CD4-positive, alpha-beta T cell (primary cell): ENCODE data around the gene MREG. TPM values are rescaled to one million over a fixed set of nuclear protein-coding genes. Genes with fewer than 3 reads are reported as not detected.

ENCODE experiments used
- ATAC-seq: fragments of 200-7000 bp; cut with Tn5 transposase; one replicate; pipeline ENCODE4 v1.10.0; 2022; ENCODE audit warnings: mild to moderate bottlenecking; ENCODE audit not compliant: poor library complexity
- CTCF ChIA-PET: fragments of 350-600 bp; sonication (Branson Sonifier 250); formaldehyde crosslinking; loops from one replicate; lab custom pipeline; 2021; ENCODE audit warnings: antibody characterized with exemption, inconsistent platforms; lab: Charles Lee
- POLR2A ChIA-PET: fragments of 350-600 bp; sonication (Branson Sonifier 250); formaldehyde crosslinking; loops from one replicate; lab custom pipeline; 2021; ENCODE audit warnings: antibody characterized with exemption, inconsistent platforms; lab: Charles Lee
- DNase-seq, 14 experiments: peaks; one replicate each; pipeline ENCODE4 v3.0.0-alpha.2; 2013 to 2020; ENCODE audit warnings: mixed read lengths in 2 of 14
- H3K27ac ChIP-seq, 2 donors: one replicate each; pipeline versions ENCODE4 v1.5.1 to v1.7.0; 2013; ENCODE audit warnings: low read length in 2 of 2, low read depth in 1 of 2, mild to moderate bottlenecking in 1 of 2
- H3K27me3 ChIP-seq, 2 experiments: 1 replicate in 1 of 2; 2 replicates in 1 of 2; pipeline versions ENCODE4 v1.6.1 to v1.7.0; 2013; ENCODE audit warnings: low read length in 2 of 2, control low read depth in 1 of 2, mild to moderate bottlenecking in 1 of 2, moderate library complexity in 1 of 2; ENCODE audit not compliant: insufficient read depth in 2 of 2, control insufficient read depth in 1 of 2
- H3K36me3 ChIP-seq: one replicate; pipeline ENCODE4 v1.6.1; 2013; ENCODE audit warnings: low read length, control low read depth; ENCODE audit not compliant: insufficient read depth
- H3K4me1 ChIP-seq: one replicate; pipeline ENCODE4 v1.6.1; 2013; ENCODE audit warnings: low read length, control low read depth; ENCODE audit not compliant: insufficient read depth
- H3K4me3 ChIP-seq: one replicate; pipeline ENCODE4 v1.5.1; 2013; ENCODE audit warnings: mild to moderate bottlenecking, low read length, moderate library complexity
- H3K9me3 ChIP-seq, 2 experiments: 1 replicate in 1 of 2; 2 replicates in 1 of 2; pipeline versions ENCODE4 v1.6.1 to v1.7.0; 2013; ENCODE audit warnings: low read length in 2 of 2, mild to moderate bottlenecking in 2 of 2, control low read depth in 1 of 2, moderate library complexity in 1 of 2; ENCODE audit not compliant: control insufficient read depth in 1 of 2, insufficient read depth in 1 of 2
- H3K27ac Mint-ChIP-seq: one replicate; pipeline ENCODE4 v1.8.0; 2020; ENCODE audit warnings: mixed read lengths
- H3K27me3 Mint-ChIP-seq: one replicate; pipeline ENCODE4 v1.8.0; 2021; ENCODE audit warnings: mixed read lengths
- H3K36me3 Mint-ChIP-seq: one replicate; pipeline ENCODE4 v1.8.0; 2021; ENCODE audit warnings: low read depth, mixed read lengths
- H3K4me1 Mint-ChIP-seq: one replicate; pipeline ENCODE4 v1.8.0; 2021; ENCODE audit warnings: low read depth, mixed read lengths
- H3K4me3 Mint-ChIP-seq: one replicate; pipeline ENCODE4 v1.8.0; 2020; ENCODE audit warnings: mild to moderate bottlenecking, mixed read lengths
- H3K9me3 Mint-ChIP-seq: one replicate; pipeline ENCODE4 v1.8.0; 2020; ENCODE audit warnings: mixed read lengths
- intact Hi-C, 2 experiments: fragments of 100-400 bp; cut with DNase I in 1 of 2; cut with micrococcal nuclease in 1 of 2; formaldehyde crosslinking; loops; one replicate each; pipeline versions ENCODE4 v1.15.1 to v1.9.0; 2023 to 2025; cut with DNase I, micrococcal nuclease
- total RNA-seq, 174 experiments: library from RNA in 2 of 174; stranded (reverse) in 2 of 174; gene quantifications; one replicate each; pipeline ENCODE4 v1.2.3 and lab custom pipeline; 2021 to 2026
- TF ChIP-seq, protein P1 (sequence below): fragments of 200-600 bp; IDR thresholded peaks from one replicate; pipeline ENCODE4 v1.8.0; 2022; ENCODE audit warnings: antibody characterized with exemption, mild to moderate bottlenecking

The MREG gene
- total RNA-seq, 2 experiments from 2014 or later: 1.8 to 2.8 TPM

DNA sequence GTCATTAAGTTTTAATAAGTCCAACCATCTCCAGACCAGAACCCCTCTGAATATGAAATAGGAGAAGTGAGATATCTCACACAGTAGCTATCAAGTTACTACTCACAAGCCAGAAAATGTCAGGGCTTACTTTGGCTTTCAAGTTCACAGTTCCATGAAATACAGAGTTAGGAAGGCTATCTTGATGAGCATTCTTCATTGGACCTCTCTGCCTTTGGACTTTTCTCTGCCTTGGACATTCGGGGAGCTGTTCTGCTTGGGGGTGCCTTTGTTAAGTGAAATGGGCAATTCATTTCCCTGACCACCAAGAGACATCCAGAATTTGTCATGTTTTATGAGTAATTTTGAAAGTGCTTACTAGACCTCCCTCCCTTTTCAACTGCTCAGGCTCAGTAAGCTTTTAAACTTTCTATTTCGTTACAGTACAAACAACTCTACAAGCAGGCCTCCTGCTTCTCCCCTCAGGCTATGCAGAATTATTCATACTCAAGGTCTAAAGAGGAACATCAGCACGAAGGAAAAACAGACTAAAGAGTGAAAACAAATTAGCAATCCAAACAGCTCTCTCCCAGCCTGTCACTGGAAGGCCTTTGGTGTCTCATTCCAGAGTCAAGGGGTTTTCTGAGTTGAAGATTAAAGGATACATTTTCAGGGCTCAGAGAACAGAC is 95.3 kb downstream of the MREG start:
- no peak for ATAC-seq
- CTCF ChIA-PET: no interaction called here
- TF ChIP-seq, protein P1, sequence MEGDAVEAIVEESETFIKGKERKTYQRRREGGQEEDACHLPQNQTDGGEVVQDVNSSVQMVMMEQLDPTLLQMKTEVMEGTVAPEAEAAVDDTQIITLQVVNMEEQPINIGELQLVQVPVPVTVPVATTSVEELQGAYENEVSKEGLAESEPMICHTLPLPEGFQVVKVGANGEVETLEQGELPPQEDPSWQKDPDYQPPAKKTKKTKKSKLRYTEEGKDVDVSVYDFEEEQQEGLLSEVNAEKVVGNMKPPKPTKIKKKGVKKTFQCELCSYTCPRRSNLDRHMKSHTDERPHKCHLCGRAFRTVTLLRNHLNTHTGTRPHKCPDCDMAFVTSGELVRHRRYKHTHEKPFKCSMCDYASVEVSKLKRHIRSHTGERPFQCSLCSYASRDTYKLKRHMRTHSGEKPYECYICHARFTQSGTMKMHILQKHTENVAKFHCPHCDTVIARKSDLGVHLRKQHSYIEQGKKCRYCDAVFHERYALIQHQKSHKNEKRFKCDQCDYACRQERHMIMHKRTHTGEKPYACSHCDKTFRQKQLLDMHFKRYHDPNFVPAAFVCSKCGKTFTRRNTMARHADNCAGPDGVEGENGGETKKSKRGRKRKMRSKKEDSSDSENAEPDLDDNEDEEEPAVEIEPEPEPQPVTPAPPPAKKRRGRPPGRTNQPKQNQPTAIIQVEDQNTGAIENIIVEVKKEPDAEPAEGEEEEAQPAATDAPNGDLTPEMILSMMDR: no peak

DNA sequence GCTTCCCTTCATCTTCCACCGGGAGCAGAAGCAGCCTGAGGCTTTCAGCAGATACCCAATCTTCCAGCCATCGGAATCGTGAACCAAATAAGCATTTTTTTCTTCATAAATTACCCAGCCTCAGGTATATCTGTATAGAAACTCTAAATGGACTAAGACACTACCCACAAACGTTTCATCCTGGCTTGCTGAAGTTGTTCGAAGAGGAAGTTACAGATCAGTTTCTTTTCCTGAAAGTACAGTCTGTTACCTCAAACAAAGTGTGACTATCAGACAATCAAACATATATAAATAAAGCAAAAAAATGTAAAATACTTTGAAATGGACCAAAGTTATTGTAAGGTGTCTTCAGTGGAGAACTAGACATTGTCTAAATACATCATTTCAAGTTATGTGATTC is 97.9 kb downstream of the MREG start:
- no peak overlapping the region for H3K4me3 ChIP-seq
- CTCF ChIA-PET: no interaction called here
- no peak overlapping the region for H3K27ac Mint-ChIP-seq
- TF ChIP-seq, protein P1: no peak
- no peaks in the 10 kb centered on the region for H3K9me3 Mint-ChIP-seq
- H3K27me3 ChIP-seq: peaks cover 0 to 4% of the 10 kb centered on the region in 2 experiments
- no peaks in the 10 kb centered on the region for H3K9me3 ChIP-seq
- H3K36me3 ChIP-seq: no peaks in the 10 kb centered on the region
- H3K4me1 Mint-ChIP-seq: no peaks in the 10 kb centered on the region
- POLR2A ChIA-PET: no interaction called here
- no peak overlapping the region for H3K4me3 Mint-ChIP-seq
- intact Hi-C loops: no loop called here
- no peaks in the 10 kb centered on the region for H3K36me3 Mint-ChIP-seq
- ATAC-seq (no peak), DNase-seq (no peak)
- peaks cover 5% of the 10 kb centered on the region for H3K27me3 Mint-ChIP-seq
- H3K27ac ChIP-seq: no peak overlapping the region
- H3K4me1 ChIP-seq: no peaks in the 10 kb centered on the region

More for the DNA sequence above, 95.3 kb downstream of the MREG start:
- H3K9me3 ChIP-seq: no peaks in the 10 kb centered on the region
- peaks cover 0 to 4% of the 10 kb centered on the region in 2 experiments for H3K27me3 ChIP-seq
- no peaks in the 10 kb centered on the region for H3K4me1 Mint-ChIP-seq
- no peak for DNase-seq
- no peaks in the 10 kb centered on the region for H3K4me1 ChIP-seq
- peaks cover 4% of the 10 kb centered on the region for H3K27me3 Mint-ChIP-seq
- H3K27ac ChIP-seq: no peak overlapping the region
- no peak overlapping the region for H3K4me3 Mint-ChIP-seq
- no peaks in the 10 kb centered on the region for H3K36me3 ChIP-seq
- no peak overlapping the region for H3K27ac Mint-ChIP-seq
- no peaks in the 10 kb centered on the region for H3K36me3 Mint-ChIP-seq
- no peaks in the 10 kb centered on the region for H3K9me3 Mint-ChIP-seq
- intact Hi-C loops: no loop called here
- no peak overlapping the region for H3K4me3 ChIP-seq
- POLR2A ChIA-PET: no interaction called here

DNA sequence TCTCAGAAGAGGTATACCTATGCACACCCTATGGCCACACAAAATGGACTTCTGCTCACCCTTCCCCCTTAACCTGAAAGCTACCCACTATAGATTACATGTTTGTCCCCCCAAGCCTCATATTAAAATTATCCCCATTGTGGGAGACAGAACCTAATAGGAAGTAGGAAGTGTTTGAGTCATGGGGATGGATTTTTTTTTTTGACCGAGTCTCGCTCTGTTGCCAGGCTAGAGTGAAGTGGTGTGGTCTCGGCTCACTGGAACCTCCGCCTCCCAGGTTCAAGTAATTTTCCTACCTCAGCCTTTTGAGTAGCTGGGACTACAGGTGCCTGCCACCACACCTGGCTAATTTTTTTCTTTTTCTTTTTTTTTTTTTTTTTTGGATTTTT is 98.6 kb downstream of the MREG start:
- intact Hi-C loops: no loop called here
- H3K4me1 Mint-ChIP-seq: no peaks in the 10 kb centered on the region
- ChIA-PET POLR2A (no interaction called here), CTCF (no interaction called here)
- H3K27ac Mint-ChIP-seq: no peak overlapping the region
- H3K27me3 Mint-ChIP-seq: peaks cover 5% of the 10 kb centered on the region
- no peak for ATAC-seq
- Histone ChIP-seq H3K36me3 (no peaks in the 10 kb centered on the region), H3K9me3 (no peaks in the 10 kb centered on the region), H3K4me3 (no peak overlapping the region), H3K4me1 (no peaks in the 10 kb centered on the region), H3K27ac (no peak overlapping the region), H3K27me3 (peaks cover 0 to 4% of the 10 kb centered on the region in 2 experiments)
- no peaks in the 10 kb centered on the region for H3K9me3 Mint-ChIP-seq
- DNase-seq: no peak
- TF ChIP-seq, protein P1: no peak
- H3K36me3 Mint-ChIP-seq: no peaks in the 10 kb centered on the region
- H3K4me3 Mint-ChIP-seq: no peak overlapping the region
